K562 (cell line): Measurements from ENCODE around the gene ZNF410. TPM values are rescaled to one million over a fixed set of nuclear protein-coding genes. Genes with fewer than 3 reads are reported as not detected.

ENCODE experiments used
- ATAC-seq: fragments of 200-7000 bp; cut with Tn5 transposase; 3 replicates; pipeline ENCODE4 v1.9.1; 2020; ENCODE audit warnings: moderate library complexity
- BruUV-seq: library from RNA; stranded (reverse); fragments of 400-500 nt; replicated peaks from 2 replicates; lab custom pipeline; 2021; lab: Mats Ljungman, UMichigan
- CTCF ChIA-PET: fragments of 300-600 bp; formaldehyde crosslinking; extraction: SDS; loops from one replicate; lab custom pipeline; 2021; ENCODE audit warnings: low intra/inter-chr PET ratio; lab: Yijun Ruan, JAX
- POLR2A ChIA-PET: fragments of 300-600, 350-650 bp; sonication (Branson Sonifier 250); formaldehyde crosslinking; extraction: SDS; loops from one replicate; lab custom pipeline; 2021; ENCODE audit warnings: antibody characterized with exemption, inconsistent platforms; lab: Yijun Ruan, JAX
- DNase-seq, 4 experiments: peaks; one replicate each; pipeline versions ENCODE4 v3.0.0 to v3.0.0-alpha.2; 2011 to 2018; ENCODE audit warnings: low spot score in 3 of 4, mixed read lengths in 3 of 4; ENCODE audit errors: extremely low read depth in 1 of 4
- FAIRE-seq: peaks from 2 replicates; lab custom pipeline; 2011; peaks lifted over from hg19 to GRCh38; lab: Jason Lieb, UNC
- H2AFZ ChIP-seq: 2 replicates; pipeline ENCODE4 v1.6.0; 2011; ENCODE audit warnings: low read depth, low read length, control low read depth, inconsistent platforms
- H3K27ac ChIP-seq: fragments of 200-600 bp; 3 replicates; pipeline ENCODE4 v1.8.0; 2011; ENCODE audit warnings: low read depth, mild to moderate bottlenecking, control low read depth, inconsistent platforms, low read length, moderate library complexity, mixed read lengths; ENCODE audit errors: extremely low read depth
- H3K27me3 ChIP-seq, 2 experiments: fragments of 300-600 bp in 1 of 2; 2 replicates in 1 of 2; 3 replicates in 1 of 2; pipeline versions ENCODE4 v1.6.0 to v1.8.0; 2011; ENCODE audit warnings: inconsistent platforms in 2 of 2, low read length in 2 of 2, mild to moderate bottlenecking in 1 of 2, mixed read lengths in 1 of 2, moderate library complexity in 1 of 2; ENCODE audit not compliant: control insufficient read depth in 2 of 2, insufficient read depth in 2 of 2
- H3K36me3 ChIP-seq: fragments of 300-600 bp; 3 replicates; pipeline ENCODE4 v1.8.0; 2011; ENCODE audit warnings: mild to moderate bottlenecking, low read length, inconsistent platforms; ENCODE audit not compliant: control insufficient read depth, insufficient read depth
- H3K4me1 ChIP-seq, 2 experiments: fragments of 200-600 bp in 1 of 2; replicated peaks in 1 of 2; 2 replicates in 1 of 2; 3 replicates in 1 of 2; pipeline versions ENCODE4 v1.5.1 to v1.8.0; 2011; ENCODE audit warnings: inconsistent platforms in 2 of 2, low read length in 2 of 2, mild to moderate bottlenecking in 1 of 2, mixed read lengths in 1 of 2, moderate library complexity in 1 of 2; ENCODE audit not compliant: control insufficient read depth in 2 of 2, insufficient read depth in 2 of 2
- H3K4me2 ChIP-seq: 2 replicates; pipeline ENCODE4 v1.6.1; 2011; ENCODE audit warnings: low read length, control low read depth, inconsistent platforms, mixed read lengths; ENCODE audit not compliant: insufficient read depth
- H3K4me3 ChIP-seq: fragments of 200-600 bp; sonication (generic), shearing (Covaris generic); 2 replicates; pipeline ENCODE4 v1.5.1; 2016; ENCODE audit warnings: control low read depth, inconsistent platforms
- H3K79me2 ChIP-seq: fragments of 200-600 bp; 3 replicates; pipeline ENCODE4 v1.8.0; 2011; ENCODE audit warnings: low read length, inconsistent platforms; ENCODE audit not compliant: control insufficient read depth, insufficient read depth
- H3K9ac ChIP-seq, 2 experiments: 2 replicates each; pipeline versions ENCODE4 v1.6.0 to v1.6.1; 2011; ENCODE audit warnings: low read depth in 2 of 2, low read length in 2 of 2, control low read depth in 1 of 2, inconsistent platforms in 1 of 2, mild to moderate bottlenecking in 1 of 2, mixed read lengths in 1 of 2; ENCODE audit not compliant: insufficient read depth in 1 of 2
- H3K9me1 ChIP-seq: one replicate; pipeline ENCODE4 v1.6.0; 2011; ENCODE audit warnings: inconsistent platforms, mild to moderate bottlenecking, low read length, moderate library complexity; ENCODE audit not compliant: control insufficient read depth, insufficient read depth
- H3K9me3 ChIP-seq: replicated peaks from 2 replicates; pipeline ENCODE4 v1.5.1; 2011; ENCODE audit warnings: low read depth, low read length, inconsistent platforms; ENCODE audit not compliant: control insufficient read depth, insufficient read depth
- H4K20me1 ChIP-seq: replicated peaks from 2 replicates; pipeline ENCODE4 v1.6.1; 2011; ENCODE audit warnings: low read length, inconsistent platforms, mixed read lengths; ENCODE audit not compliant: control insufficient read depth, insufficient read depth
- ARID3B ChIP-seq: fragments of 250-450 bp; sonication (Bioruptor Pico); IDR thresholded peaks from 2 replicates; pipeline ENCODE4 v1.4.0; 2020; ENCODE audit warnings: borderline replicate concordance
- FOXP1 ChIP-seq: sonication (generic); formaldehyde crosslinking; IDR thresholded peaks from 2 replicates; pipeline ENCODE4 v1.8.0; 2022; ENCODE audit warnings: mild to moderate bottlenecking, missing genetic modification reagents
- MTA1 ChIP-seq: fragments of 450-650 bp; IDR thresholded peaks from 2 replicates; pipeline ENCODE4 v1.6.1; 2017; ENCODE audit warnings: borderline replicate concordance
- NCOA4 ChIP-seq: fragments of 450-650 bp; IDR thresholded peaks from 2 replicates; pipeline ENCODE4 v1.6.1; 2018; ENCODE audit warnings: mild to moderate bottlenecking; ENCODE audit not compliant: partially characterized antibody
- PATZ1 ChIP-seq: fragments of 250-450 bp; sonication (Bioruptor Pico); IDR thresholded peaks from 2 replicates; pipeline ENCODE4 v1.5.0; 2020; ENCODE audit warnings: mild to moderate bottlenecking, borderline replicate concordance
- REST ChIP-seq, 2 experiments: fragments of 450-650 bp; formaldehyde crosslinking in 1 of 2; IDR thresholded peaks; 2 replicates each; pipeline versions ENCODE4 v1.4.0 to v1.6.1; 2014 to 2020; ENCODE audit warnings: mild to moderate bottlenecking in 2 of 2, borderline replicate concordance in 1 of 2, low read depth in 1 of 2
- SNAPC5 ChIP-seq: fragments of 250-450 bp; sonication (Bioruptor Pico); IDR thresholded peaks from 2 replicates; pipeline ENCODE4 v1.8.0; 2021; ENCODE audit warnings: moderate library complexity, mild to moderate bottlenecking, inconsistent platforms
- TEAD4 ChIP-seq, 2 experiments: sonication (generic) in 1 of 2; formaldehyde crosslinking in 1 of 2; IDR thresholded peaks; 2 replicates each; pipeline versions ENCODE4 v1.6.1 to v1.8.0; 2012 to 2022; ENCODE audit warnings: borderline replicate concordance in 1 of 2, inconsistent platforms in 1 of 2, low read length in 1 of 2, mild to moderate bottlenecking in 1 of 2, missing genetic modification reagents in 1 of 2
- WGBS: fragments of 100-300 bp; shearing (Covaris generic); methylation state at CpG from one replicate; pipeline ENCODE4 v1.1.6; 2016; ENCODE audit warnings: low coverage, mixed read lengths; ENCODE audit not compliant: insufficient coverage; ENCODE audit errors: missing lambda C conversion rate; 5-methylcytosine and 5-hydroxymethylcytosine counted together
- in situ Hi-C: fragments of 300-500 bp; cut with MboI; formaldehyde crosslinking; loops from 4 replicates; pipeline ENCODE4 v1.15.0; 2018; ENCODE audit warnings: inconsistent platforms, mixed read lengths
- intact Hi-C: fragments of 100-400 bp; cut with micrococcal nuclease; formaldehyde crosslinking; loops from 2 replicates; pipeline ENCODE4 v1.14.2; 2022
- polyA plus RNA-seq, 8 experiments: library from polyadenylated mRNA; depleted of rRNA in 4 of 8; stranded (reverse) in 5 of 8; unstranded in 3 of 8; fragments of >200 nt; fragmentation: Nextera tagmentation in 2 of 8; fragmentation: Illumina TruSeq in 1 of 8; extraction: Ambion mirVana in 2 of 8; extraction: Trizol in 1 of 8; gene quantifications; 2 replicates each; pipeline versions ENCODE4 v1.2.1 to v1.2.3, GENCODE V29; 2011 to 2014; ENCODE audit warnings: inconsistent platforms in 1 of 8, missing spikeins in 1 of 8
- total RNA-seq, 7 experiments: library from RNA; depleted of rRNA in 6 of 7; stranded (reverse); fragments of >200 nt in 6 of 7; fragmentation: Illumina TruSeq in 2 of 7; extraction: Trizol in 2 of 7; gene quantifications; 2 replicates each; pipeline versions ENCODE4 v1.2.1 to v1.2.3, GENCODE V29; 2011 to 2021; ENCODE audit warnings: low replicate concordance in 1 of 7

The ZNF410 gene
- total and polyA plus RNA-seq, 9 of the 15 experiments (the other 6 are each of a cell fraction or from before 2014, with no cell fraction given): 20.5 to 64.8 (median 38.7) TPM

GRCh38 chr14:73965216-73965615 lies 78.6 kb downstream of the ZNF410 start:
- Histone ChIP-seq H3K9ac (no peak overlapping the region), H3K4me1 (no peaks in the 10 kb centered on the region), H4K20me1 (no peaks in the 10 kb centered on the region), H3K4me2 (no peak overlapping the region), H2AFZ (no peak overlapping the region), H3K27me3 (no peaks in the 10 kb centered on the region), H3K9me3 (no peaks in the 10 kb centered on the region), H3K4me3 (no peak overlapping the region), H3K9me1 (no peaks in the 10 kb centered on the region), H3K79me2 (no peaks in the 10 kb centered on the region), H3K36me3 (peaks cover 68% of the 10 kb centered on the region; the same call in 2 of the 3 replicates), H3K27ac (no peak overlapping the region)
- BruUV-seq: no TSS peak
- ChIA-PET CTCF (no interaction called here), POLR2A (interaction anchor here (0.6 kb wide), 1 partner anchor 359 kb away, joined by 4 read pairs; no protein-coding TSS in a partner anchor)
- ATAC-seq (no peak), DNase-seq (no peak), FAIRE-seq (no peak)
- 75% methylated on average over 4 of the region's 4 CpGs for WGBS
- intact Hi-C loops: no loop called here
- in situ Hi-C loops: no loop called here
- TF ChIP-seq ARID3B (CRISPR knock-in tag) (no peak), SNAPC5 (CRISPR knock-in tag) (no peak), FOXP1 (CRISPR knock-in tag) (no peak), REST (IDR thresholded peaks at IDR 0.05; ENCODE audit: borderline replicate concordance) (no peak), REST (CRISPR knock-in tag; IDR thresholded peaks at IDR 0.05; ENCODE audit: low read depth) (no peak), MTA1 (no peak), NCOA4 (no peak), PATZ1 (no peak), TEAD4 (IDR thresholded peaks at IDR 0.05; ENCODE audit: low read length) (no peak), TEAD4 (CRISPR knock-in tag; IDR thresholded peaks at IDR 0.05; ENCODE audit: borderline replicate concordance) (no peak)
